AG09309 (cell line): ENCODE data around the gene ACOXL.

Experiments used
- DNase-seq: peaks from one replicate; pipeline ENCODE4 v3.0.0-alpha.2; 2010; ENCODE audit warnings: low read depth
- H3K4me3 ChIP-seq: 2 replicates; pipeline ENCODE4 v1.5.1; 2011; ENCODE audit warnings: mild to moderate bottlenecking, low read depth, low read length, moderate library complexity; ENCODE audit not compliant: control insufficient read depth
- TF ChIP-seq, protein P1 (sequence below): IDR thresholded peaks from 2 replicates; pipeline ENCODE4 v1.5.1; 2011; ENCODE audit warnings: mild to moderate bottlenecking, low read depth, low read length, inconsistent platforms; ENCODE audit not compliant: insufficient read depth, control insufficient read depth; ENCODE audit errors: missing control alignments

Gene ACOXL

DNA sequence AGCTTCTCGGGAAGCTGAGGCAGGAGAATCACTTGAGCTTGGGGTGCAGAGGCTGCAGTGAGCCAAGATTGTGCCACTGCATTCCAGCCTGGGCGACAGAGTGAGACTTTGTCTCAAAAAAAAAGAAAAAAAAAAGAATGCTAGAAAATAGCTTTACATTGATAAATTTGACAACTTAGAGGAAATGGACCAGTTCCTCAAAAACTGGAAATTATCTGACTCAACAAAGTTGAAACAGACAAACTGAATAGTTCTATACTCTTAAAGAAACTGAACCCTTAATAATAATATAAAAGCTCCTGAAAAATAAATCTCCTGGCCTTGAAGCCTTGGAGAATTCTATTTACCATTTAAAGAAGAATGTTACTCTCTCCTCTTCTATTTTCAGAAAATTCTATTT is 237.3 kb downstream of the ACOXL start:
- DNase-seq: no peak
- H3K4me3 ChIP-seq: no peak overlapping the region
- TF ChIP-seq, protein P1, sequence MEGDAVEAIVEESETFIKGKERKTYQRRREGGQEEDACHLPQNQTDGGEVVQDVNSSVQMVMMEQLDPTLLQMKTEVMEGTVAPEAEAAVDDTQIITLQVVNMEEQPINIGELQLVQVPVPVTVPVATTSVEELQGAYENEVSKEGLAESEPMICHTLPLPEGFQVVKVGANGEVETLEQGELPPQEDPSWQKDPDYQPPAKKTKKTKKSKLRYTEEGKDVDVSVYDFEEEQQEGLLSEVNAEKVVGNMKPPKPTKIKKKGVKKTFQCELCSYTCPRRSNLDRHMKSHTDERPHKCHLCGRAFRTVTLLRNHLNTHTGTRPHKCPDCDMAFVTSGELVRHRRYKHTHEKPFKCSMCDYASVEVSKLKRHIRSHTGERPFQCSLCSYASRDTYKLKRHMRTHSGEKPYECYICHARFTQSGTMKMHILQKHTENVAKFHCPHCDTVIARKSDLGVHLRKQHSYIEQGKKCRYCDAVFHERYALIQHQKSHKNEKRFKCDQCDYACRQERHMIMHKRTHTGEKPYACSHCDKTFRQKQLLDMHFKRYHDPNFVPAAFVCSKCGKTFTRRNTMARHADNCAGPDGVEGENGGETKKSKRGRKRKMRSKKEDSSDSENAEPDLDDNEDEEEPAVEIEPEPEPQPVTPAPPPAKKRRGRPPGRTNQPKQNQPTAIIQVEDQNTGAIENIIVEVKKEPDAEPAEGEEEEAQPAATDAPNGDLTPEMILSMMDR: no peak

DNA sequence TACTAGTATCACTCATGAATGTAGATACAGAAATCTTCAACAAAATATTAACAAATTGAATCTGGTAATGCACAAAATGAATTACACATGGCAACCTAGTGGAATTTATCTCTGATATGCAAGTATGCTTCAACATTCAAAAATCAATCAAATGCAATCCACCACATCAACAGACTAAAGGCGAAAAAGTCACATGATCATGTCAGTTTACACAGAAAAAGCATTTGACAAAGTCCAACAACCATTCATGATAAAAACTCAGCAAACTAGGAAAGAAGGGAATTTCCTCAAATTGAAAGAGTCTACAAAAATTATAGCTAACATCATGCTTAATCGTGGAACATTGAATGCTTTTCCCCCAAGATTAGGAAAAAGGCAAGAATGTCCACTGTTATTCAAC is 237.8 kb downstream of the ACOXL start:
- no peak overlapping the region for H3K4me3 ChIP-seq
- no peak for DNase-seq
- TF ChIP-seq, protein P1: no peak

DNA sequence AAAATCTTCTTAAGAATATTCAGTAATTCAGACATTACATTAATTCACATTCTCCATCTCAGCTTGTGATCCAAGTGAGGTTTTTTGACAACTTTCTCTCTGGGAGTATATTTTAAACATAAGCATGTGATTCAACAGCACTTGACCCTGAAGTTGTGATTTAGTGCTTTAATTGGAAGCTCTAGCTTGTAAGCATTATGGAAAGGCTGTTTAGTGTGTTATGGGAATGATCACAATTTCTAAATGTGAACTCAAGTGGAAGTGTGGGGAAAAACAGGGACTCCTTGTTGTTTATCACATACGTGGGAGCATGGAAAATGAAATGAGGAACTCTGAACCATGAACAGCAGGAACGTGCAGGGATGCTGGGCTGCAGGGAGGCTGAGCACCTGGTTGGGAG is 239.4 kb downstream of the ACOXL start:
- TF ChIP-seq, protein P1: no peak

DNA sequence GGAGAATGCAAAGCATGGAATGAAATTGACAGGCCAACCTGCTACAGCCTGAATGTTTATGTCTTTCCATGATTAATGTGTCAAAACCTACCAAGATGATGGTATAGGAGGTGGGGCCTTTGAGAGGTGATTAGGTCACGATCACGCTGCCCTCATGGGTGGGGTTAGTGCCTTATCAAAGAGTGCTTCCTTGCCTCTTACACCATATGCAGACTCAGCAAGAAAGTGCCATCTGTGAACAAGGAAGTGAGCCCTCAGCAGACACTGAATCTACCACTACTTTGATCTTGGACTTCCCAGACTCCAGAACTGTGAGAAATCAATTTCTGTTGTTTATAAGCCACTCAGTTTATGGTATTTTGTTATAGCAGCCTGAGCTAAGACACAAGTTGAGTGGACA is 240.9 kb downstream of the ACOXL start:
- TF ChIP-seq, protein P1: no peak
- no peak overlapping the region for H3K4me3 ChIP-seq
- DNase-seq: no peak

More for the DNA sequence above, 239.4 kb downstream of the ACOXL start:
- DNase-seq: no peak
- H3K4me3 ChIP-seq: no peak overlapping the region

DNA sequence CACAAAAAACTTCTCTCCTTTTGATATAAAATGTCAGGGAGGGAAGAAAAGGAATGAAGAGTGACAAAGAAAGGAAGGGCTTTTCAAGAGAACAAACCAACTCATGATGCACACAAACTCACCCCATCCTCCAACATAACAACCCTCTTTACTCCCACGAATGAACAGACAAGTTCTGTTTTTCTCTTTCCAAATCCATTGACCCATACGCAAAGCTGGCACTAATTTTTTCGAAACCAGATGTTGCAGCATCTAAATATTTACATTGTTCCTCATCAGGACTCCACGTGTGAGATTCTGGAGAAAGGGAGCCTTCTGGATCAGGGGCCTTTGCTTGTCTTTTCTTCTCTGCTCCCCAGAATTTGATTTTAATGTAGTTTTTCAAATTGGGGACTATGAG is 245.0 kb downstream of the ACOXL start:
- H3K4me3 ChIP-seq: no peak overlapping the region
- no peak for DNase-seq
- TF ChIP-seq, protein P1: no peak

DNA sequence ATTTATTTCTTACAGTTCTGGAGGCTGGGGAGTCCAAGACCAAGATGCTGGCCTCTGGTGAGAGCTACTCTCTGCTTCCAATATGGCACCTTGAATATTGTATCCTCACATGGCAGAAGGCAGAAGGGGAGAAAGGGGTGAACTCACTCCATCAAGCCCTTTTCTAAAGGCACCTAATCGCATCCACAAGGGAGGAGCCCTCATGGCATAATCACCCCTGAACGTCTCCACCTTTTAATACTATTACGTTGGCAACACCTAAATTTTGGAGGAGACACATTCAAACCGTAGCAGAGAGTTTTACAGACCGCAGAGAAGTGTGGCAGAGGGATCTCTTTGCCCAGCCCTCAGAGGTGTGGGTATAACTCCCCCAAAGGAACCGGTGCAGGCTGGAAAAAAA is 245.8 kb downstream of the ACOXL start:
- TF ChIP-seq, protein P1: no peak
- no peak for DNase-seq
- H3K4me3 ChIP-seq: no peak overlapping the region
